ENCODE measurements around the gene GPR26. TPM values are rescaled to one million over a fixed set of nuclear protein-coding genes. Genes with fewer than 3 reads are reported as not detected.
"Not testable (repeated sequence)": the region's sequence is repeated elsewhere in the genome, so short reads cannot be mapped to it uniquely, and the experiment has no call there.

Gene GPR26
- total RNA-seq, 1 donor from 2014 or later, result not detected

GRCh38 chr10:123706236-123706635, 40.1 kb downstream of the GPR26 start:
- DNase-seq (ENCODE audit: low spot score), result no peak

- no peak for DNase-seq (ENCODE audit: low spot score)
These were observed 49.4 kb downstream of the GPR26 start for GRCh38 chr10:123715546-123715945.

GRCh38 chr10:123717336-123717735, 51.2 kb downstream of the GPR26 start:
- DNase-seq (ENCODE audit: low spot score), result no peak

GRCh38 chr10:123718544-123719060, 52.4 kb downstream of the GPR26 start:
- DNase-seq (ENCODE audit: low spot score), result no peak

GRCh38 chr10:123720536-123720935, 54.4 kb downstream of the GPR26 start:
- no peak for DNase-seq (ENCODE audit: low spot score)

- no peak for DNase-seq (ENCODE audit: low spot score)
These were observed 55.4 kb downstream of the GPR26 start for GRCh38 chr10:123721441-123722049.

GRCh38 chr10:123722351-123722750, 56.2 kb downstream of the GPR26 start:
- no peak for DNase-seq (ENCODE audit: low spot score)

- no peak for DNase-seq (ENCODE audit: low spot score)
These were observed 58.6 kb downstream of the GPR26 start for GRCh38 chr10:123724747-123725146.

GRCh38 chr10:123726381-123726780, 60.2 kb downstream of the GPR26 start:
- no peak for DNase-seq (ENCODE audit: low spot score)

GRCh38 chr10:123726836-123727235, 60.7 kb downstream of the GPR26 start:
- no peak for DNase-seq (ENCODE audit: low spot score)

GRCh38 chr10:123729523-123729922, 63.4 kb downstream of the GPR26 start:
- no peak for DNase-seq (ENCODE audit: low spot score)

GRCh38 chr10:123736917-123737316, 70.8 kb downstream of the GPR26 start:
- DNase-seq (ENCODE audit: low spot score), result not testable (repeated sequence)

- no peak for DNase-seq (ENCODE audit: low spot score)
These were observed 75.0 kb downstream of the GPR26 start for GRCh38 chr10:123741146-123741545.

GRCh38 chr10:123741711-123742110, 75.6 kb downstream of the GPR26 start:
- DNase-seq (ENCODE audit: low spot score), result no peak

- no peak for DNase-seq (ENCODE audit: low spot score)
These were observed 76.7 kb downstream of the GPR26 start for GRCh38 chr10:123742751-123743440.

- DNase-seq (ENCODE audit: low spot score), result no peak
These were observed 77.5 kb downstream of the GPR26 start for GRCh38 chr10:123743441-123744223.

GRCh38 chr10:123744224-123744536, 78.0 kb downstream of the GPR26 start:
- no peak for DNase-seq (ENCODE audit: low spot score)

Other genes with a start within 250 kb of the GPR26 start
- 23.6 TPM for gene CPXM2, start 225.5 kb downstream of the GPR26 start, total RNA-seq